Esophagus (tissue), 2 donors: Measurements from ENCODE around the gene H6PD. TPM values are rescaled to one million over a fixed set of nuclear protein-coding genes. Genes with fewer than 3 reads are reported as not detected.

Source experiments
- H3K27ac ChIP-seq, 2 donors: one replicate each; pipeline ENCODE4 v1.5.1; 2013; ENCODE audit warnings: low read depth in 2 of 2, mild to moderate bottlenecking in 2 of 2, inconsistent platforms in 1 of 2, low read length in 1 of 2, moderate library complexity in 1 of 2
- H3K27me3 ChIP-seq, 2 donors: one replicate each; pipeline ENCODE4 v1.6.1; 2013; ENCODE audit warnings: low read length in 2 of 2, control low read depth in 1 of 2, mild to moderate bottlenecking in 1 of 2; ENCODE audit not compliant: insufficient read depth in 2 of 2, control insufficient read depth in 1 of 2
- H3K36me3 ChIP-seq, 2 donors: one replicate each; pipeline ENCODE4 v1.6.1; 2013; ENCODE audit warnings: low read length in 1 of 2; ENCODE audit not compliant: control insufficient read depth in 2 of 2, insufficient read depth in 2 of 2
- H3K4me1 ChIP-seq, 2 donors: one replicate each; pipeline ENCODE4 v1.6.1; 2013; ENCODE audit warnings: low read length in 1 of 2; ENCODE audit not compliant: control insufficient read depth in 2 of 2, insufficient read depth in 2 of 2
- H3K4me3 ChIP-seq, 2 donors: one replicate each; pipeline ENCODE4 v1.5.1; 2013; ENCODE audit warnings: low read length in 2 of 2, mild to moderate bottlenecking in 2 of 2, low read depth in 1 of 2, moderate library complexity in 1 of 2
- H3K9me3 ChIP-seq, 2 donors: one replicate each; pipeline ENCODE4 v1.6.1; 2013; ENCODE audit warnings: mild to moderate bottlenecking in 2 of 2, low read depth in 1 of 2, low read length in 1 of 2, moderate library complexity in 1 of 2; ENCODE audit not compliant: control insufficient read depth in 2 of 2, insufficient read depth in 1 of 2
- WGBS, 2 donors: extraction: QIAGEN DNeasy Blood & Tissue Kit; methylation state at CpG; one replicate each; pipeline ENCODE4 v1.1.7; 2013; 5-methylcytosine and 5-hydroxymethylcytosine counted together
- polyA plus RNA-seq, 2 donors: library from polyadenylated mRNA; stranded (reverse); fragments of 200-250 nt; gene quantifications; one replicate each; pipeline ENCODE4 v1.2.3, GENCODE V29; 2013
- donor health status: healthy with polysubstance abuse.
- donor health status: Bipolar disorder and iron deficiency.

Gene H6PD
- polyA plus RNA-seq, 2 donors, result 7.1 to 8.9 TPM

DNA sequence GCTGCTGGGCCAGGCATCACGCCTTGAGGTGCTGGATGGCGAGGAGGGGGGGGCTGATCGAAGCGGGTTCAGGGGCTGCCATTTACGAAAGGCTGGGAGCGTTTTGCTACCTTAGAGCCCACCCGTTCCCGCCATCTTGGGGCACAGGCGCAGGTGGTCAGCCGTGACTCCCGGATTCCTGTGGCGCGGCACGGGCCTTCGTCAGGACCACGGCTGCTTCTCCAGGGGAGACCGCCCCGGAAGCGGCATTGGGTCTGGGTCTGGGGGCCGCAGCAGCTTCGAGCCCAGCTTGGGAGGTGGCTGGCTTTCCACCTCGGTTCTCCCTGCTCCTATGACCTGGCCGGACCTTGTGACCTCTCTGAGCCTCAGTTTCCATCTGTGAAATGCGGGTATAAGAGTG lies 81.9 kb downstream of the H6PD start:
- no peaks in the 10 kb centered on the region for H3K27me3 ChIP-seq
- no peaks in the 10 kb centered on the region for H3K9me3 ChIP-seq
- no peak overlapping the region for H3K4me3 ChIP-seq
- peaks cover 16 to 35% of the 10 kb centered on the region in 2 donors for H3K4me1 ChIP-seq
- peaks cover 0 to 13% of the 10 kb centered on the region in 2 donors for H3K36me3 ChIP-seq
- 92 to 93% methylated on average over 24 of the region's 24 CpGs for WGBS, 2 donors
- H3K27ac ChIP-seq, result peak overlapping the region in 1 of 2 donors; percentile 67

DNA sequence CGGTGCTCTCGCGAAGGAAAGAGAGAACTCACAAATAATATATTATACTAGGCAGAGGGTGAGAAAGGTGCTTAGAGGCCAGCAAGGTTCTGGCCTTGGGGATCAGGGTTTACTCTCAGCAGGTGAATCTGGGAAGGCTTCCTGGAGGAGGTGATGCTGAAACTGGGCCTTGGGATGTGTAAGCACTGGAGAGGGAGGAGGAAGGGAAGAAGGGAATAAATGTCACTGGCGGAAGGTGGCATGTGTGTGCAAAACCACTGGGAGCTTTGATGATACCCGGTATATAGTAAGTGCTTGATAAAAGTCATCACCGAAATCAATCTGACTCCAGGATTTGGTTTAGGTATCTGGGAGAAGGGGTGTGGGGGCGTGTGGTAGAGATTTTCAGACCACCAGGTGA lies 82.5 kb downstream of the H6PD start:
- Histone ChIP-seq H3K4me1 (peaks cover 16 to 35% of the 10 kb centered on the region in 2 donors), H3K4me3 (no peak overlapping the region), H3K36me3 (peaks cover 0 to 13% of the 10 kb centered on the region in 2 donors), H3K9me3 (no peaks in the 10 kb centered on the region), H3K27ac (peak overlapping the region in 1 of 2 donors; percentile 81), H3K27me3 (no peaks in the 10 kb centered on the region)
- 88 to 94% methylated on average over 7 of the region's 7 CpGs for WGBS, 2 donors

GRCh38 chr1:9317591-9318417 lies 83.2 kb downstream of the H6PD start:
- Histone ChIP-seq H3K27me3 (no peaks in the 10 kb centered on the region), H3K9me3 (no peaks in the 10 kb centered on the region), H3K4me3 (no peak overlapping the region), H3K4me1 (peaks cover 16 to 35% of the 10 kb centered on the region in 2 donors), H3K36me3 (peaks cover 0 to 13% of the 10 kb centered on the region in 2 donors), H3K27ac (peak overlapping the region; percentile 16 to 81)
- WGBS, 2 donors, result 35 to 38% methylated on average over 28 of the region's 28 CpGs

DNA sequence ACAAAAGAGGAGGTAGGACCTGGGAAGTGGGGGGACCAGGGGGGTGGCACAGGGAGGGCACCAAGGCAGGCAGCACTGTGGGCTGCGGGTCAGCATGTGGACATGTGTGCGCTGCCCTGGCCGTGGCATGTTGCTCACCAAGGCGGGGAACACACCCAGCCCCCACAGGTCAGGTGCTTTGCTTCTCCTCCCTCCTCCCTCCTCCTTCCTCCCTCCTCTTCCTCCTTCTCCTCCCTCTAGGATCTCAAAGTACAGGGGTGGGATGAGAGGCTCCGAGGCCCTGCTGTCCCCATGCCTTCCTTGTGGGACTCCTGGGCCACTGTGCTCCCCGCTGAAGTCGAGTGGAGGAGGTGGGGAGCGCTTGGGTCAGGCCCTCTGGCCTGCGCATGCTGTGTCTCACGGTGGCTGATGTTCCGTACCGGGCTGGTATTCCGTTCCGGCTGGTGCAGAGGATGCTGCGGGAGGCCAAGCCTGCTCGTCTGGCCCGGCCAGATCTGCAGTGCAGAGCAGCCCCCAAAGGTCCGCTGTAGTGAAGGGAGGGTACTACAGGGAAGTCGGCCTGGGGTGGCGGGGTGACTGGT lies 84.7 kb downstream of the H6PD start:
- H3K36me3 ChIP-seq, result peaks cover 0 to 12% of the 10 kb centered on the region in 2 donors
- peak overlapping the region in 1 of 2 donors; percentile 45 for H3K27ac ChIP-seq
- no peaks in the 10 kb centered on the region for H3K27me3 ChIP-seq
- no peaks in the 10 kb centered on the region for H3K9me3 ChIP-seq
- H3K4me1 ChIP-seq, result peaks cover 19 to 43% of the 10 kb centered on the region in 2 donors
- H3K4me3 ChIP-seq, result no peak overlapping the region
- WGBS, 2 donors, result 80 to 87% methylated on average over 20 of the region's 20 CpGs

GRCh38 chr1:9319789-9320519 lies 85.4 kb downstream of the H6PD start:
- H3K36me3 ChIP-seq, result peaks cover 0 to 11% of the 10 kb centered on the region in 2 donors
- no peak overlapping the region for H3K4me3 ChIP-seq
- H3K27me3 ChIP-seq, result no peaks in the 10 kb centered on the region
- 72 to 79% methylated on average over 21 of the region's 21 CpGs for WGBS, 2 donors
- H3K9me3 ChIP-seq, result no peaks in the 10 kb centered on the region
- peaks cover 21 to 48% of the 10 kb centered on the region in 2 donors for H3K4me1 ChIP-seq
- peak overlapping the region in 1 of 2 donors; percentile 81 for H3K27ac ChIP-seq

Other genes starting within 250 kb of the H6PD start
- gene SLC2A7, start 208.4 kb upstream of the H6PD start, polyA plus RNA-seq, result not detected
- 1 to 10 TPM; 3.5 to 3.6 TPM for gene SLC2A5, start 165.1 kb upstream of the H6PD start, polyA plus RNA-seq
- gene GPR157, start 105.7 kb upstream of the H6PD start, polyA plus RNA-seq, result 10 to 100 TPM; 15.7 to 15.9 TPM
- 10 to 100 TPM; 14.4 to 20.9 TPM for gene SPSB1, start 58.1 kb downstream of the H6PD start, polyA plus RNA-seq